GM12801 (cell line): ENCODE results near the gene STRN4.

Experiments
- TF ChIP-seq, protein P1 (sequence below): IDR thresholded peaks from one replicate; pipeline ENCODE4 v1.5.1; 2011; ENCODE audit warnings: control low read depth; ENCODE audit not compliant: insufficient read length; ENCODE audit errors: extremely low read depth

The STRN4 gene, protein sequence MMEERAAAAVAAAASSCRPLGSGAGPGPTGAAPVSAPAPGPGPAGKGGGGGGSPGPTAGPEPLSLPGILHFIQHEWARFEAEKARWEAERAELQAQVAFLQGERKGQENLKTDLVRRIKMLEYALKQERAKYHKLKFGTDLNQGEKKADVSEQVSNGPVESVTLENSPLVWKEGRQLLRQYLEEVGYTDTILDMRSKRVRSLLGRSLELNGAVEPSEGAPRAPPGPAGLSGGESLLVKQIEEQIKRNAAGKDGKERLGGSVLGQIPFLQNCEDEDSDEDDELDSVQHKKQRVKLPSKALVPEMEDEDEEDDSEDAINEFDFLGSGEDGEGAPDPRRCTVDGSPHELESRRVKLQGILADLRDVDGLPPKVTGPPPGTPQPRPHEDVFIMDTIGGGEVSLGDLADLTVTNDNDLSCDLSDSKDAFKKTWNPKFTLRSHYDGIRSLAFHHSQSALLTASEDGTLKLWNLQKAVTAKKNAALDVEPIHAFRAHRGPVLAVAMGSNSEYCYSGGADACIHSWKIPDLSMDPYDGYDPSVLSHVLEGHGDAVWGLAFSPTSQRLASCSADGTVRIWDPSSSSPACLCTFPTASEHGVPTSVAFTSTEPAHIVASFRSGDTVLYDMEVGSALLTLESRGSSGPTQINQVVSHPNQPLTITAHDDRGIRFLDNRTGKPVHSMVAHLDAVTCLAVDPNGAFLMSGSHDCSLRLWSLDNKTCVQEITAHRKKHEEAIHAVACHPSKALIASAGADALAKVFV

DNA sequence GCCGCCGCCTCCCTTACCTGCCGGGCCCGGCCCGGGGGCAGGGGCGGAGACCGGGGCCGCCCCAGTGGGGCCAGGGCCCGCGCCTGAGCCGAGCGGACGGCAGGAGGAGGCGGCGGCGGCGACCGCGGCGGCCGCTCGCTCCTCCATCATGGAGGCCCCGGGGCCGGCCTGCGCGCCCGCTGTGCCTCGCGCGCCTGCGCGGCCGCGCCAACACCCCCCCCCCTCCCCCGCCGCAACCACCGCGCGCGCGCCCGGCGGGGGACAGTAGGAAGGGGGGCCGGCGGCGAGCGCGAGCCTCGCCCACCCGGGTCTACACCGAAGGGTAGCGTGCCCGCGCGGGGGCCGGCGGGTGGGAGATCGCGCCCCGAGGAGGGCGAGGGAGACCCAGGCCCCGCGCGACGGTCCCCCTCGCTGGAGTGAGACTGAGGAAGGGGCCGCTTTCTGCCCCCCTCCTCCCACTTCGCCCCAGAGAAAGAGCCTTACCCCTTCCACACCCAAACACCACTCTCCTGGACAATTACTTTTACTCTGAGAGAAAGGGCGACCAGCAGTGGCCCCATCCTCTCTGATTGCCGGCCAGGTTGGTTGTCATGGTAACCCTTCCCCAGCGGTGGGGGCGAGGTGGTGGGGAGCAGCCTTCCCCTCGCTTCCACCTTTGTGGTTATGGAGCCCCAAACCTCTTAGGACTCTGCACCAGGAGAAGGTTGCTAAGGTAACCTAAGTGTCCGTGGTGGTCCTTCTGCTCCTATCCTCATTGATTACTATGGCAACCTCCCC, at the start of gene STRN4:
Gene STRN4, minus strand, starts transcription at position 170 of the 777 bp plus-strand sequence. Its CDS starts 20 bp downstream, at position 150.
- TF ChIP-seq, protein P1, sequence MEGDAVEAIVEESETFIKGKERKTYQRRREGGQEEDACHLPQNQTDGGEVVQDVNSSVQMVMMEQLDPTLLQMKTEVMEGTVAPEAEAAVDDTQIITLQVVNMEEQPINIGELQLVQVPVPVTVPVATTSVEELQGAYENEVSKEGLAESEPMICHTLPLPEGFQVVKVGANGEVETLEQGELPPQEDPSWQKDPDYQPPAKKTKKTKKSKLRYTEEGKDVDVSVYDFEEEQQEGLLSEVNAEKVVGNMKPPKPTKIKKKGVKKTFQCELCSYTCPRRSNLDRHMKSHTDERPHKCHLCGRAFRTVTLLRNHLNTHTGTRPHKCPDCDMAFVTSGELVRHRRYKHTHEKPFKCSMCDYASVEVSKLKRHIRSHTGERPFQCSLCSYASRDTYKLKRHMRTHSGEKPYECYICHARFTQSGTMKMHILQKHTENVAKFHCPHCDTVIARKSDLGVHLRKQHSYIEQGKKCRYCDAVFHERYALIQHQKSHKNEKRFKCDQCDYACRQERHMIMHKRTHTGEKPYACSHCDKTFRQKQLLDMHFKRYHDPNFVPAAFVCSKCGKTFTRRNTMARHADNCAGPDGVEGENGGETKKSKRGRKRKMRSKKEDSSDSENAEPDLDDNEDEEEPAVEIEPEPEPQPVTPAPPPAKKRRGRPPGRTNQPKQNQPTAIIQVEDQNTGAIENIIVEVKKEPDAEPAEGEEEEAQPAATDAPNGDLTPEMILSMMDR = no peak

DNA sequence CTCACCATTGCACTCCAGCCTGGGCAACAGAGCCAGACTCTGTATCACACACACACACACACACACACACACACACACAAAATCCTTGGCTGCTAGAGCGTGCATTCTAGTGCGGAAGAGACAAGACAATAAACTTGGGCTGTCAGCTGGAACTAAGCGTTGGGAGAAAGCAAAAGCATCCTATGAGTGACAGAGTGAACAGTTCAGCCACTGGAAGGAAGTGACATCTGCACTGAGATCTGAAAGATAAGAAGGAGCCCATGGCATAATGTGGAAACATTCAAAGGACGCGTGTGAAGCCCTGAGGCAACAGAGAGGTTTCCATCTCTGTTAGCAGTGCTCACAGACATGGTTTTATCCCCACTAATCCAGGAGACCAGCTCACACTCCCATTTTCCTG, 45.7 kb upstream of the STRN4 start:
- TF ChIP-seq, protein P1 = no peak

DNA sequence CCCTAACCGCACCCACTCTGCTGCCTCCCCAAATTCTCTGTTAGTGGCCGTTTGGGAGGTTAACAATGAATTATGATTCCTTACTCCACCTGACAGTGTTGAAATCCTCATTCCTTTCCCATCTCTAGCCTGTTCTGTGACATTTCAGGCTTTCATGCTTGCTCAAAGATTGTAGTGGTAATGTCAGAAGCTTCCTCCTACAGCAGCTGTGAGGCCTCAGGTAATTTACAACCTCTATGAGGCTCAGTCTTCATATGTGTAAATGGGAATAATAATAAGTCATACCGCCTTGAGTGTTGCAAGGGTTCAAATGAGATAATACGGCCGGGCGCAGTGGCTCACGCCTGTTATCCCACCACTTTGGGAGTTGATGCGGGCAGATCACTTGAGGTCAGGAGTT, 43.1 kb upstream of the STRN4 start:
- TF ChIP-seq, protein P1 = no peak

DNA sequence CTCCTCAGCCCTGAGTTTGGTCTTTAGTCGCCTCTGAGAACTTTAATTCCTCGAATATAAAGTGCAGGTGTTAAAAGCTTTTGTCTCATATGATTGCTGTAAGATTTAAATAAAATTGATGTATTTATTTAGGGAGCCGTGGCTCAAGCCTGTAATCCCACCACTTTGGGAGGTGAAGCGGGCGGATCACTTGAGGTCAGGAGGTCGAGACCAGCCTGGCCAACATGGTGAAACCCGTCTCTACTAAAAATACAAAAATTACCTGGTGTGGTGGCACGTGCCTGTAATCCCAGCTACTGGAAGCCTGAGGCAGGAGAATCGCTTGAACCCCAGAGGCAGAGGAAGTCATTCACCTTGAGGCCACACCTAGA, 42.7 kb upstream of the STRN4 start:
- TF ChIP-seq, protein P1 = no peak

DNA sequence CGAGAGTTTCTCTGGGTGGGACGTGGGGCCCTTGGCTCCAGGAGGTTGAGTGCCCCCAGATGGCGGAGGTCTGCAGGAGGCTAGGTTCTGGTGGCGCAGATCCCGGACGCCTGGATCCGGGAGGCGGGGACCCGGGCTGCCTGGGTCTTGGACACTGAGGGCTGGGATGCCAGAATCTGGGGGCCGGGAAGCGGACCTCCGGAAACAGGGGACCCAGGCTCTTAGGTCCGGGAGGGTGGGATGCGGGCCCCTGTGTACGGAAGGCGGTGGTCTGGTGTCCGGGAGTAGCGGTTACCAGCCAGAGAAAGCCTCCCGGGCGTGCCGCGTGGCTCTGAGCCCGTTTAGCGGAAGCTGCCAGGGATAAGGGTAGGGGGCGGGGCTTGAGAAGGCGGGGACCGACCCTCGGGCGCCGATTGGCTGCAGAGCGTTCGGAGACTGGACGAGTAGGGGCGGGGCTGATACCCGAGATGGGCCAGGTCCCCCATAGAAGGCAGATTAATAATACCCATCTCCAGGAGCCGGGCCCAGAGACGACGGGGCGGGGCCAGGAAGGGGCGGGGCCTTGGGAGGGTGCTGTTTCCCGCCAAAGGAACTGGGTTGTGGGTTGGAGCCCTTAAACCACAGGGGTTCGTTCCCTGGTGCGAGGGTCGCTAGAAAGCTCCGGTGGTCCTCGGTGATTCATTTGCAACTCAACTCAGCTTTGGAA, 42.2 kb upstream of the STRN4 start, which contains the start of gene SLC1A5:
Gene SLC1A5, minus strand, starts transcription at position 333 of the 706 bp plus-strand sequence. CDS start 629 bp downstream, outside the sequence.
- TF ChIP-seq, protein P1 = no peak

DNA sequence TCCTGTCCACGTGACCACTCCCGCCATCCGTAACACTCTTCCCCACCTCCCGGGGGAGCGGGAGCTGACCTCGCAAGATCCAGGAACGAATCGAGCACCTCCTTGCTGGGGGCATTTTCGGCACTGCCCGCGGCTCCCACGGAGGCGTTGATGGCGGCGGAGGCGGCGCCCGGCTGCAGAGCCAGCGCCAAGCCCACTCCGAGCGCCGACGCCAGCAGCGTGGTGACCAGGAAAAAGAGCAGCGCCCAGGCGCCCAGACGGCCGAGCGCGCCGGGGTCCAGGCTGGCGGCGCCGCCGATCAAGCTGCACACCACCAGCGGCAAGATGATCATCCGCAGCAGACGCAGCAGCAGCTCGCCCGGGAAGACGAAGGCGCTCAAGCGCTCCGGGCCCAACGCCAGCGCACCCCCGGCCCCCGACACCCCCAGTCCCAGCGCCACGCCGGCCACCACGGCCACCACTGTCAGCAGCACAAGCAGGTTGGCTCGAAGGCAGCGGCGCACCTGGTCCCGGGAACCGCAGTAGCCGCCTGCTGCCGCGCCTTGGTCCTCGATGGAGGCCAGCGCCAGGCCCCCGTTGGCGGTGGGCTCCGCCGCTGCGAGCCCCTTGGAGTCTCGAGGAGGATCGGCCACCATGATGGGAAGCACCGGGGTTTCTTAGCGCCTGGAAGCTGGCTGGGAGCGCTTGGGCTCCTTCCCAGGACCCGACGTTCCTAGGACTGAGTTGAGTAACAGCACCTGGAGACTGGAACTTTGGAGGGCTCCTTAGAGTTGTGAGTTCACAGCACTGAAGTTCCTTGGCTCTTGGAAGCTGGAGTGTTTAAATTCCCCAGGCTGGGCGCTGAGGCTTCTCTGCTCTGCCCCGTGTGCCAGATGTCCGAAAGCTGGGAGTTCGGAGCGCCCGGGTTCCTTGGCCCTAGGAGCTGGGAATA, 41.3 kb upstream of the STRN4 start:
- TF ChIP-seq, protein P1 = no peak
